Head of caudate nucleus (tissue), 42 donors: Measurements from ENCODE around the gene PAX4.

Experiments
- DNase-seq, 42 donors: peaks; one replicate each; pipeline versions ENCODE4 v3.0.0 to v3.0.0-alpha.2; 2020 to 2021; ENCODE audit warnings: mixed read lengths in 7 of 42
- intact Hi-C: fragments of 100-400 bp; cut with DNase I; formaldehyde crosslinking; loops from one replicate; pipeline ENCODE4 v1.15.0; 2022

PAX4 gene

GRCh38 chr7:127618042-127618441 lies at the start of gene PAX4:
Gene PAX4 (minus strand): TSS chr7:127618142. CDS start chr7:127615928, 2,214 bp downstream.
- intact Hi-C loops: no loop called here
- no peak for DNase-seq

GRCh38 chr7:127667017-127667670 lies 49.2 kb upstream of the PAX4 start:
- no peak for DNase-seq
- intact Hi-C loops: no loop called here

- DNase-seq: no peak
- intact Hi-C loops: no loop called here
Measured at GRCh38 chr7:127666602-127667001, 48.7 kb upstream of the PAX4 start.

- DNase-seq: no peak
- intact Hi-C loops: no loop called here
Measured at GRCh38 chr7:127665922-127666321, 48.0 kb upstream of the PAX4 start.

GRCh38 chr7:127658970-127659630 lies 41.2 kb upstream of the PAX4 start:
- DNase-seq: no peak
- intact Hi-C loops: no loop called here

- intact Hi-C loops: no loop called here
- no peak for DNase-seq
Measured at GRCh38 chr7:127657500-127657899, 39.6 kb upstream of the PAX4 start.

GRCh38 chr7:127655720-127656119 lies 37.8 kb upstream of the PAX4 start:
- intact Hi-C loops: no loop called here
- DNase-seq: no peak

- DNase-seq: no peak
- intact Hi-C loops: loop anchor here (5.0 kb wide), 1 partner anchor 72 kb away; no protein-coding TSS in a partner anchor
Measured at GRCh38 chr7:127654404-127655394, 36.8 kb upstream of the PAX4 start.

GRCh38 chr7:127653396-127653795 lies 35.5 kb upstream of the PAX4 start:
- DNase-seq: no peak
- intact Hi-C loops: loop anchor here (5.0 kb wide), 1 partner anchor 71 kb away; no protein-coding TSS in a partner anchor

- intact Hi-C loops: loop anchor here (5.0 kb wide), 1 partner anchor 70 kb away; no protein-coding TSS in a partner anchor
- DNase-seq: no peak
Measured at GRCh38 chr7:127652333-127653248, 34.6 kb upstream of the PAX4 start.

- DNase-seq: peak; percentile 96 to 100 (median 99)
- intact Hi-C loops: loop anchor here (5.0 kb wide), 1 partner anchor 69 kb away; no protein-coding TSS in a partner anchor
Measured at GRCh38 chr7:127651556-127652332, 33.8 kb upstream of the PAX4 start, which contains the start of gene SND1. Gene SND1 (plus strand): TSS chr7:127652194. CDS start chr7:127652374, 180 bp downstream.

GRCh38 chr7:127650847-127651555 lies 33.1 kb upstream of the PAX4 start:
- intact Hi-C loops: loop anchor here (5.0 kb wide), 1 partner anchor 69 kb away; no protein-coding TSS in a partner anchor
- DNase-seq: peak in 5 of 42 donors; percentile 8 to 19 (median 17)

GRCh38 chr7:127648986-127649385 lies 31.0 kb upstream of the PAX4 start:
- intact Hi-C loops: no loop called here
- DNase-seq: no peak

- DNase-seq: no peak
- intact Hi-C loops: no loop called here
Measured at GRCh38 chr7:127647636-127648035, 29.7 kb upstream of the PAX4 start.

- DNase-seq: no peak
- intact Hi-C loops: no loop called here
Measured at GRCh38 chr7:127644484-127644883, 26.5 kb upstream of the PAX4 start.

- intact Hi-C loops: no loop called here
- no peak for DNase-seq
Measured at GRCh38 chr7:127638197-127638596, 20.3 kb upstream of the PAX4 start.
